Kidney (tissue), 14 donors: ENCODE data around the gene PTPRU. TPM values are rescaled to one million over a fixed set of nuclear protein-coding genes. Genes with fewer than 3 reads are reported as not detected.

Experiments
- DNase-seq, 5 donors: peaks; one replicate each; pipeline ENCODE4 v3.0.0-alpha.2; 2013 to 2020
- FAIRE-seq: peaks from 2 replicates; lab custom pipeline; 2012; peaks lifted over from hg19 to GRCh38; lab: Jason Lieb, UNC
- H3K27ac ChIP-seq, 2 donors: one replicate each; pipeline ENCODE4 v1.7.0; 2013; ENCODE audit warnings: low read depth in 2 of 2, low read length in 2 of 2, inconsistent platforms in 1 of 2
- H3K27me3 ChIP-seq: one replicate; pipeline ENCODE4 v1.7.1; 2013; ENCODE audit warnings: low read length, inconsistent platforms; ENCODE audit not compliant: control insufficient read depth, insufficient read depth
- H3K36me3 ChIP-seq, 3 donors: one replicate each; pipeline versions ENCODE4 v1.7.0 to v1.7.1; 2013; ENCODE audit warnings: low read length in 3 of 3, control low read depth in 1 of 3, inconsistent platforms in 1 of 3; ENCODE audit not compliant: insufficient read depth in 3 of 3, control insufficient read depth in 2 of 3
- H3K4me1 ChIP-seq, 3 donors: one replicate each; pipeline versions ENCODE4 v1.7.0 to v1.7.1; 2013; ENCODE audit warnings: low read length in 3 of 3, inconsistent platforms in 1 of 3, low read depth in 1 of 3; ENCODE audit not compliant: control insufficient read depth in 2 of 3, insufficient read depth in 2 of 3
- H3K4me3 ChIP-seq, 3 donors: one replicate each; pipeline versions ENCODE4 v1.7.0 to v1.8.1; 2013; ENCODE audit warnings: low read length in 3 of 3, control low read depth in 1 of 3, inconsistent platforms in 1 of 3
- H3K9ac ChIP-seq, 3 donors: one replicate each; pipeline versions ENCODE4 v1.7.0 to v1.7.1; 2013; ENCODE audit warnings: low read length in 3 of 3, control low read depth in 1 of 3, inconsistent platforms in 1 of 3
- H3K9me3 ChIP-seq, 3 donors: one replicate each; pipeline versions ENCODE4 v1.7.0 to v1.7.1; 2013; ENCODE audit warnings: low read length in 3 of 3, control low read depth in 1 of 3, inconsistent platforms in 1 of 3; ENCODE audit not compliant: control insufficient read depth in 2 of 3, insufficient read depth in 1 of 3
- CTCF ChIP-seq: IDR thresholded peaks from 3 replicates; pipeline ENCODE4 v1.5.1; 2012; ENCODE audit warnings: mild to moderate bottlenecking, moderate library complexity, borderline replicate concordance; ENCODE audit not compliant: insufficient read depth; ENCODE audit errors: extremely low read depth
- intact Hi-C: fragments of 100-400 bp; cut with DNase I; formaldehyde crosslinking; loops from one replicate; pipeline ENCODE4 v1.11.1; 2022
- polyA plus RNA-seq: library from polyadenylated mRNA; stranded (reverse); fragments of 350-450 nt; fragmentation: Illumina TruSeq; extraction: RNeasy Lipid Tissue Mini Kit (QIAGEN cat#74804); gene quantifications from one replicate; pipeline ENCODE4 v1.2.3, GENCODE V29; 2014; ENCODE audit warnings: low read depth, low replicate concordance; ENCODE audit not compliant: insufficient read depth
- total RNA-seq: library from RNA; stranded (reverse); fragmentation: NEBNext Ultra II Directional; extraction: Animal tissue kit (Norgen Biotek cat#: 25700); gene quantifications from one replicate; pipeline ENCODE4 v1.2.1, GENCODE V29; 2021
- donor health status: control.
- donor health status: control.
- donor health status: control.
- donor health status: control.
- donor health status: control.
- donor health status: DM: yes; HTN: yes; CAD: no.
- donor health status: Normal renal cell carcinoma (clear cell type).

PTPRU gene
- total and polyA plus RNA-seq, 2 donors from 2014 or later, result 3.7 to 53.6 TPM

- intact Hi-C loops, result no loop called here
- H3K9ac ChIP-seq, result no peak overlapping the region
- TF ChIP-seq CTCF, result no peak
- FAIRE-seq (no peak), DNase-seq (no peak)
- no peaks in the 10 kb centered on the region for H3K27me3 ChIP-seq
- no peak overlapping the region for H3K4me3 ChIP-seq
- H3K4me1 ChIP-seq, result no peaks in the 10 kb centered on the region
- H3K27ac ChIP-seq, result no peak overlapping the region
- no peaks in the 10 kb centered on the region for H3K36me3 ChIP-seq
- no peaks in the 10 kb centered on the region for H3K9me3 ChIP-seq
Measured at GRCh38 chr1:29280409-29281131, 44.2 kb downstream of the PTPRU start.

- no peaks in the 10 kb centered on the region for H3K4me1 ChIP-seq
- no peaks in the 10 kb centered on the region for H3K27me3 ChIP-seq
- H3K27ac ChIP-seq, result no peak overlapping the region
- DNase-seq (no peak), FAIRE-seq (no peak)
- H3K9ac ChIP-seq, result no peak overlapping the region
- no peaks in the 10 kb centered on the region for H3K9me3 ChIP-seq
- intact Hi-C loops, result no loop called here
- H3K36me3 ChIP-seq, result no peaks in the 10 kb centered on the region
- no peak overlapping the region for H3K4me3 ChIP-seq
- no peak for TF ChIP-seq CTCF
Measured at GRCh38 chr1:29281571-29281970, 45.2 kb downstream of the PTPRU start.

GRCh38 chr1:29282135-29282923, 46.0 kb downstream of the PTPRU start:
- DNase-seq (no peak), FAIRE-seq (no peak)
- no peak for TF ChIP-seq CTCF
- no peaks in the 10 kb centered on the region for H3K9me3 ChIP-seq
- H3K27me3 ChIP-seq, result no peaks in the 10 kb centered on the region
- no peak overlapping the region for H3K27ac ChIP-seq
- H3K4me1 ChIP-seq, result no peaks in the 10 kb centered on the region
- intact Hi-C loops, result no loop called here
- no peaks in the 10 kb centered on the region for H3K36me3 ChIP-seq
- no peak overlapping the region for H3K9ac ChIP-seq
- no peak overlapping the region for H3K4me3 ChIP-seq
